Eye (tissue), 1 donor: ENCODE results near the gene CRACR2A.
A peak's percentile ranks its signal among the peaks of the same experiment; 100 is the strongest.

Experiments used
- DNase-seq: peaks from one replicate; pipeline ENCODE4 v3.0.0-alpha.2; 2015

CRACR2A gene, protein sequence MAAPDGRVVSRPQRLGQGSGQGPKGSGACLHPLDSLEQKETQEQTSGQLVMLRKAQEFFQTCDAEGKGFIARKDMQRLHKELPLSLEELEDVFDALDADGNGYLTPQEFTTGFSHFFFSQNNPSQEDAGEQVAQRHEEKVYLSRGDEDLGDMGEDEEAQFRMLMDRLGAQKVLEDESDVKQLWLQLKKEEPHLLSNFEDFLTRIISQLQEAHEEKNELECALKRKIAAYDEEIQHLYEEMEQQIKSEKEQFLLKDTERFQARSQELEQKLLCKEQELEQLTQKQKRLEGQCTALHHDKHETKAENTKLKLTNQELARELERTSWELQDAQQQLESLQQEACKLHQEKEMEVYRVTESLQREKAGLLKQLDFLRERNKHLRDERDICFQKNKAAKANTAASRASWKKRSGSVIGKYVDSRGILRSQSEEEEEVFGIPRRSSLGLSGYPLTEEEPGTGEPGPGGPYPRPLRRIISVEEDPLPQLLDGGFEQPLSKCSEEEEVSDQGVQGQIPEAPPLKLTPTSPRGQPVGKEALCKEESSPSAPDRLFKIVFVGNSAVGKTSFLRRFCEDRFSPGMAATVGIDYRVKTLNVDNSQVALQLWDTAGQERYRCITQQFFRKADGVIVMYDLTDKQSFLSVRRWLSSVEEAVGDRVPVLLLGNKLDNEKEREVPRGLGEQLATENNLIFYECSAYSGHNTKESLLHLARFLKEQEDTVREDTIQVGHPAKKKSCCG

DNA sequence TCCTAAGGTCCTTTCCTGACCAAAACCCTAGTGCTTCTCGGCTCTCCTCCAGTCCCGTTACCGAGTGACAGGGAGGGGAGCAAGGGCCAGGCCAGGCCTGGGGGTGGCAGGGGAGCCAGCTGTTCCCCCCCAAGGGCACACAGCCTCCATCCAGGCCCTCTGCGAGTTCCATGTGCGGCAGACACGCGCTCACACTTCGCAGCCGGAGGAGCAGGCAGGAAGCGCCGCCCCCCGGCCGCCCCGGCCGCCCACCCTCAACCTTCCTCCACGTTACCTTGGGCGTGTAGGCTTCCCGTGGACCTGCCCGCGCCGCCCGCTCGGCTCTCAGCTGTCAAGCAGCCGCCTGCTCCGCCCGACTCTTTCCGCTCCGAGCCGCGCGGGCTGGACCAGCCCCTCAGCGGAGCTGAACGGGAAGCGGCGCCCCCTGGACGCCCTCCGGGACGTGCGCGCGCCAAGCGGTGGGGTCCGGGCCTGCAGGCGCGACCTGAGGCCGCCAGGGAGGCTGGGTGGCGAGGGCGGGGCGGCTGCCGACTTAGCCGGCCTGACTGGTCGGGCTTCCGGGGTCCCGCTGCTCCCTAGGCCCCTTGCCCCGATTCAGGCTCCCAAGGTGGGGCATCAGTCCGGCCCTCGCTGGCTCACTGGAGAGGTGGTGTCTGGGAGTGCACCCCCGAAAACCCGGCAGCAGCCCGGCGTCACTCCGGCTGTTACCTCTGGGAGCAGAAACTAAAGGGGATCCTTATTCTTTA is at the start of gene CRACR2A:
CRACR2A (minus strand) TSS at position 369 of the 746 bp plus-strand sequence. CDS start 56,110 bp downstream, outside the sequence.
- DNase-seq = peak; percentile 86

DNA sequence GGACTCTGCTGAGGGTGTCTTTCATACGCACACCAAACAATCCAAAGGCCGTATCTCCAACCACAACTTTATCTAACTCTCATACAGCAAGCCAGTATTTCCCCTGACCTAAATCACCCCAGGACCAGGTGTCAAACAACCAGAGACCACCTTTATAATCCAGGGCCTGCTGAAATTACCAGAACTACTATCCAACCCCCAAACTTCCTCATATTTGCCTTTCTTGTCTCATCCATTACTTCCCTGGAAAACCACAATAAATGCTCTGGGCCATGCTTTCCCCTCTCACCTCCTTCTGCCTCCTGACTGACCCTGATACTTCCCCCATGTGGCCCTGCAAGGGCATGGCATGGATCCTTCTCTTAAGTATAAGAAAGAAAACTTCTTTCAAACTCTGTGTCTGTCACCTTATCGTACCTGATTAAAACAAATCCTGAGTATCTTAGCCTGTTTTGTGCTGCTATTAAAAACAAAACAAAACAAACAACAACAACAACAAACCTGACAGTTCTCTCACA is 44.7 kb upstream of the CRACR2A start:
- DNase-seq = no peak

GRCh38 chr12:3795492-3796133 is 42.7 kb upstream of the CRACR2A start:
- DNase-seq = no peak

DNA sequence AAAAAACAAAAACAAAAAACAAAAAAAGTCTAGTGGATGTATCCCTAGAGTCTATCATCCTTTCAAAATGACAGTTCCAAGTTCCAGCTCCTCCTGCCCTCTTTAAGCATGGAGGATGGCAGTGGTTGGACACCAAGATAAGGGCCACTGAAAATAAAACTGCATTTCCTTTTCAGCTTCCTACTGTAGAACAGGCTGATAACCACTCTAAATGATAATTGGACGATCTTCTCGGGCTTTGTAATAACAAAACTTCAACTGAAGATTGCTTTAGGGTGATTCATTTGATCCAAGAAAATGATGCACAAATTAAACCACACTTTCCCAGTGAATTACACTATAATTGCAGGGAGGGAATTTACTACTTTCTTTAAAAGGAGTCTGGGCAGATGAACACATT is 42.2 kb upstream of the CRACR2A start:
- no peak for DNase-seq

GRCh38 chr12:3792623-3793288 is 39.8 kb upstream of the CRACR2A start:
- DNase-seq = no peak

DNA sequence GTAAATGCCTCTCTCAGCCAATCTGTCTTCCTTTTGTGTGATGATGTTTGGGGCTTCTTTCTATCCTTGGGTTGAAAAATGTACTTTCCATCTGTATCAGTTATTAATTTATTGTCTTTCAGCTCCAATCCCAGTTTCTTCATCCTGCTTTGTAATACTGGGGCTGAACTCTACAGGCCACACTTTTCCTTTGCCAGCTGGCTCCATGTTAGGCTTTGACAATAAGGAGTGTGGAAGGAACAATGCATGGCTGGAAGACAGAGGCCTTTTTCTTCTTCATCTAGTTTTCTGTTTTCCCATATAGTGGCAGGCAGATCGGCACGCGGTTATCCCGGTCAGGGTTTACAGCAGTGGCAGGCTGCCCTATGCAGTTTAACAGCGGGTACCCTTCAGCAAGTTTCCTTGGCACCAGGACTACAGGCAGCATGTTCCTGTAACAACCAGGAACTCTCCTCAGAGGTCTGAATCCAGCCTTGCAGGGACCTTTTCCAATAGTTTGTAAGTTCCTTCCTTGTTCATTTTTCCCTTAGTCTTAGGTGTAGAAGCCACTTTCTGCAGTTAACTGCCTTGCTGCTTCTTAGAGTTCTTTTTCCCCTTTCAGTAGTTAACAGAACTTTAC is 38.5 kb upstream of the CRACR2A start:
- DNase-seq = no peak

GRCh38 chr12:3790642-3791041 is 37.7 kb upstream of the CRACR2A start:
- DNase-seq = peak; percentile 62

GRCh38 chr12:3789838-3790237 is 36.9 kb upstream of the CRACR2A start:
- no peak for DNase-seq

GRCh38 chr12:3777206-3777809 is 24.4 kb upstream of the CRACR2A start:
- DNase-seq = peak; percentile 80

- DNase-seq = no peak
Observed at GRCh38 chr12:3775385-3776035, 22.6 kb upstream of the CRACR2A start.

DNA sequence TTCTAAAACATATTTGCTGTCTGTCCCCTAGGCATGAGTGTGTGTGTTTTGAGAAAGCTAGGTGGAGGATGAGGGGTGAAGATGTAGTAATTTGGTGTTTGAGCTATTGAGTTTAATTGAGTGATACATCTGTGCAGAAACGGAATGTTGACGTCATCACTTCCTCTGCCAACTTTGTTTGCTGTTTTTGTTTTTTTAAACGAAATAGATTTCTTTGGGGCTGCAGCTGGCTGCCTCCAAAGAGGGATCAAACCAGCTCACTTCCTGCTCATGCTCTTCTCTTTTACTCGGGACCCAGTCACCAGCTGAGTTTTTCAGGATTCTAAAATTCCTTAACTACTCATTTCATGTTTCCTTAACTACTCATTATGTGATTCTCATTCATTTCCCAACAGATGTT is 19.5 kb upstream of the CRACR2A start:
- DNase-seq = no peak

GRCh38 chr12:3771853-3772252 is 18.9 kb upstream of the CRACR2A start:
- no peak for DNase-seq

DNA sequence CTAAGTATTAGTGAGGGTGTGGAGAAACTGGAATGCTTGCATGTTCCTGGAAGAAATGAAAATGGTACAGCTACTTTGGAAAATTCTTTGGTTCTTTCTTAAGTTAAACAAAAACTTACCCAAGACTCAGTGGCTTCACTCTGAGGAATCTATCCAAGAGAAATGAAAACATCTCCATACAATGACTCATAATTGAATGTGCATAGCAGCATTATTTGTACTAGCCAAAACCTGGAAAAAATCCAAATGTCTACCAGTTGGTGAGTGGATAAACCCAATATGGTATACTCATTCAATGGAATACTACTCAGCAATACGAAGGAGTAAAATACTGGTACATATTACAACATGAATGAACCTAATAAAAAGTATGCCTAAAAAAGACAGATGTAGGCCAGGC is 18.0 kb upstream of the CRACR2A start:
- DNase-seq = no peak

- DNase-seq = peak; percentile 10
Observed at GRCh38 chr12:3768911-3769447, 16.1 kb upstream of the CRACR2A start.

DNA sequence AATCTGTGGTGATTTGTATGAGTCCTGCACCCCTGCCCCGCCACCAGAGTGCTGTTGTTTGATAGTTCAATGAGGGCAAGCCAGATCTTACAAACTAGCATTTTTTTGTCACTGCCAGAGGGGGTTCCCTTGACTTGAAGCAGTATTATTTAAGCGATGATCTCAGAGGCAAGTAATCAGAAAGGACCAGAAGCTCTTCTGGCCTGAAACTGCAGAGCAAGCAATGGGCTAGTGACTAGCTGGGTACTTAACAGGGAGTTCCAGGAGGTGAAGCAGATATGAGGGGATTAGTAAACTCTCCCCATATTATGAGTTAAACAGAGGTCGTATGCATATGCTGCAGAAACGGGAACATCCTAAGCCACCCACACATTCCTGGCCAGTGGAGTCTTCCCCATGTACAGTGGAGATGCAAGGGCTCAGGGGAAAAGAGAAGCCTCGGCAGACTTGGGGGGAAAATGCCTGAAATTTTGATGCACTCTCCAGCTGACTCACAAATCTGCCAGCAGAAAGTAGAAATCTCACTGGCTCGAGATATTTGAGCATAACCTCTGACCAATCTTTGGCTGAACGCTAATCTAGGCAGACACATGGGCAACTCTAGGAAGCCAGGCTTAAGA is 8.3 kb upstream of the CRACR2A start:
- no peak for DNase-seq

GRCh38 chr12:3759878-3760277 is 7.0 kb upstream of the CRACR2A start:
- DNase-seq = no peak

DNA sequence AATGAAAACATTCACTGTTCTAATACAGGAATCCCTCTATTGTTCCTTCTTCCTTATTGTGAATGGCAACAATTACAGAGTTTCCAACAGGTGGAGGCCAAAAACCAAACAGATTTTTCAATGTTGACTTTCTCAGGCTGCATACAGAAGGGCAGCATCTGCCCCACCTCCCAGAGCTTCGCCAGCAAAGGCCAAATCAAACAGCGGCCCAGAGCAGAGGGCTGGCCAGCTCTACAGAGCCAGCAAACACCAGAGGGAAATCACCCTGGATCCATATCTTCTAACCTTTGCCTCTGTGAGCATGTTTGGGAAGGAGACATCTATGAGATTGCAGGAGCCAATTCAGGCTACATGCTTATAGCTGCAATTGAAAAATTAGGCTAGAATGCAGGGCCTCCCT is 4.4 kb upstream of the CRACR2A start:
- no peak for DNase-seq

DNA sequence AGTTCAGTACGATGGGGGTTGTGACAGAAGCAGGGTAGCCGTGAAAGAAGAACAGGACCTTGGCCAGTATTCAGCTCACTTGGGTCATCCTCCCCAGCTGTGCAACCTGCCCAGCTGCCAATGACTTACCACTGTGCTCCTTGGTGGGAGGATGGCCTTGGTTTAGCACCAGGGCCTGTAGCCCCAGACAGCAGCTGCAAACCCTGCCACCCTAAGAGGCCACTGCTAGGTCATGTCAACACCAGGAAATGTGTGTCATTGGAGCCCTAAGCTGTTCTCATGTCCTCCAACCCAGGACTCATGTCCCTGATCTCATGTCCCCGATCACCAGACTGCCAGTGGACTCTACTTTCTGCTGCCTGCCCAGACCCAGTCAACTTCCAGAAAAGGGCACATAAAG is 3.0 kb upstream of the CRACR2A start:
- DNase-seq = no peak

- DNase-seq = peak; percentile 45
Observed at GRCh38 chr12:3753544-3754284, 805 bp upstream of the CRACR2A start.
